ENCODE measurements around the gene ADAMTS15. TPM values are rescaled to one million over a fixed set of nuclear protein-coding genes. Genes with fewer than 3 reads are reported as not detected.

Gene ADAMTS15
- total and polyA plus RNA-seq, 2 donors (not counting 1 experiment from before 2014, with no cell fraction given), result not detected

DNA sequence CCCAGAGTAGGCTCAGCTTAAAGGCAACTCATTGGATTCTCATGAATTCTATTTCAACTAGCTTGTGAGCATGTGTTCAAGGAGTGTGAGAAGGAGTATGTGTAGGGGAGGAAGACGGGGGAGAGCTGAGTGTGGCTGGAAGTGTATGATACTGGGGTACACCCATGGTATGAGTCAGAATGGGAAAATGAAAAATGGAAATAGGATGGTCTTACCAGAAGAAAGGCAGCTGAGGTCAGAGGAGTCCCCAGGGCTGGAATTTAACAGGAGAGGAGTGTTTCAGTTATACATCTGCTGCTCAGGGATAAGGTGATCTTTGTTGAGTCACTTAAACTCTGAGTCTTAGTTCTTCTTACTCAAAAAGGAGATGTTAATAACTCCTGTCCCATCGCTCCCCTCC is 6.7 kb upstream of the ADAMTS15 start:
- ChIA-PET POLR2A (no interaction called here), CTCF (interaction anchor here (0.6 to 2.4 kb wide), 6 partner anchors 9 to 453 kb away, joined by 3 to 16 read pairs (median 6); no protein-coding TSS in a partner anchor)
- 100% methylated on average over 1 of the region's 2 CpGs for WGBS (ENCODE audit: insufficient coverage)
- Histone ChIP-seq H3K4me3 (ENCODE audit: control extremely low read depth in 1 of 5, extremely low read depth in 1 of 5, insufficient read depth in 1 of 5, low read depth in 2 of 5, low read length in 4 of 5) (no peak overlapping the region), H3K36me3 (replicated peaks in 1 of 2; ENCODE audit: control extremely low read depth in 1 of 2, control insufficient read depth in 1 of 2, extremely low read depth in 1 of 2, insufficient read depth in 2 of 2, low read length in 1 of 2) (no peaks in the 10 kb centered on the region), H3K4me2 (replicated peaks; ENCODE audit: low read depth, low read length, poor library complexity, severe bottlenecking) (no peak overlapping the region), H3K9ac (ENCODE audit: low read length) (no peak overlapping the region), H3K4me1 (ENCODE audit: control insufficient read depth in 2 of 2, insufficient read depth in 2 of 2, low read length in 2 of 2) (peaks cover 4% of the 10 kb centered on the region in 2 donors), H3K9me3 (ENCODE audit: control extremely low read depth in 1 of 3, control insufficient read depth in 2 of 3, insufficient read depth in 1 of 3, low read length in 2 of 3) (no peaks in the 10 kb centered on the region), H2AFZ (ENCODE audit: insufficient read depth, low read depth, low read length, poor library complexity, severe bottlenecking) (no peak overlapping the region), H4K20me1 (ENCODE audit: control insufficient read depth, insufficient read depth, low read length, poor library complexity, severe bottlenecking) (no peaks in the 10 kb centered on the region), H3K79me2 (ENCODE audit: control insufficient read depth, insufficient read depth, low read length) (no peaks in the 10 kb centered on the region), H3K27me3 (replicated peaks in 1 of 4; ENCODE audit: control extremely low read depth in 1 of 4, control insufficient read depth in 3 of 4, insufficient read depth in 4 of 4, low read length in 3 of 4) (peaks cover 0 to 10% (median 0%) of the 10 kb centered on the region in 4 experiments), H3K27ac (ENCODE audit: low read length in 2 of 2) (no peak overlapping the region)
- no peak for DNase-seq
- Mint-ChIP-seq H3K27ac (no peak overlapping the region), H3K4me3 (no peak overlapping the region), H3K9me3 (ENCODE audit: insufficient read depth) (no peaks in the 10 kb centered on the region), H3K4me1 (peaks cover 2% of the 10 kb centered on the region), H3K27me3 (peaks cover 61% of the 10 kb centered on the region)
- intact Hi-C loops (cut with micrococcal nuclease), result no loop called here
- no peak for TF ChIP-seq EZH2 (IDR thresholded peaks at IDR 0.05; ENCODE audit: borderline replicate concordance, insufficient read depth, low read depth, low read length, poor library complexity, severe bottlenecking)
- TF ChIP-seq, protein P1, sequence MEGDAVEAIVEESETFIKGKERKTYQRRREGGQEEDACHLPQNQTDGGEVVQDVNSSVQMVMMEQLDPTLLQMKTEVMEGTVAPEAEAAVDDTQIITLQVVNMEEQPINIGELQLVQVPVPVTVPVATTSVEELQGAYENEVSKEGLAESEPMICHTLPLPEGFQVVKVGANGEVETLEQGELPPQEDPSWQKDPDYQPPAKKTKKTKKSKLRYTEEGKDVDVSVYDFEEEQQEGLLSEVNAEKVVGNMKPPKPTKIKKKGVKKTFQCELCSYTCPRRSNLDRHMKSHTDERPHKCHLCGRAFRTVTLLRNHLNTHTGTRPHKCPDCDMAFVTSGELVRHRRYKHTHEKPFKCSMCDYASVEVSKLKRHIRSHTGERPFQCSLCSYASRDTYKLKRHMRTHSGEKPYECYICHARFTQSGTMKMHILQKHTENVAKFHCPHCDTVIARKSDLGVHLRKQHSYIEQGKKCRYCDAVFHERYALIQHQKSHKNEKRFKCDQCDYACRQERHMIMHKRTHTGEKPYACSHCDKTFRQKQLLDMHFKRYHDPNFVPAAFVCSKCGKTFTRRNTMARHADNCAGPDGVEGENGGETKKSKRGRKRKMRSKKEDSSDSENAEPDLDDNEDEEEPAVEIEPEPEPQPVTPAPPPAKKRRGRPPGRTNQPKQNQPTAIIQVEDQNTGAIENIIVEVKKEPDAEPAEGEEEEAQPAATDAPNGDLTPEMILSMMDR (IDR thresholded peaks at IDR 0.05), result no peak
- no peak for ATAC-seq (ENCODE audit: low read depth)

DNA sequence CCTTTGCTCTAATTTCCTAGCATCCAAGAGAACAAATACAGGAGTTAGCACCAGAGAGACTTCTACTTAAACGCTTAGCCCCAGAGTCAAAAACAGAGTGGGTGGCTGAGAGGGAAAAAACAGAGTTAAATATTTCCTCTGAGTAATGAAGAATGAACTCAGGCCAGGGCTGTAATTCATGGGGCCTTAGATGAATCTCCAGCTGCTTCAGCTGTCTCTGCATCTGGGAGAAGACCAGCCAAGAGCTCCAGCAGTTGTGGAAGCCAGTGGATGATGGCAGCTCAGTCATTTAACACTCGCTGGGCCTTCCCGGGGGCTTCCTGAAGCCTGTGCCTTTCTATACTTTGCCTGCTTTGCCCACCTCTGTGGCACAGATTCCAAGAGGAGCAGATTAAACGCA is 5.7 kb upstream of the ADAMTS15 start:
- no peak overlapping the region for H3K9ac ChIP-seq (ENCODE audit: low read length)
- 100% methylated on average over 3 of the region's 4 CpGs for WGBS (ENCODE audit: insufficient coverage)
- ChIA-PET CTCF (interaction anchor here (0.8 to 2.4 kb wide), 5 partner anchors 10 to 452 kb away, joined by 3 to 16 read pairs (median 6); no protein-coding TSS in a partner anchor), POLR2A (no interaction called here)
- intact Hi-C loops (cut with micrococcal nuclease), result no loop called here
- H3K9me3 ChIP-seq (ENCODE audit: control extremely low read depth in 1 of 3, control insufficient read depth in 2 of 3, insufficient read depth in 1 of 3, low read length in 2 of 3), result no peaks in the 10 kb centered on the region
- TF ChIP-seq EZH2 (IDR thresholded peaks at IDR 0.05; ENCODE audit: borderline replicate concordance, insufficient read depth, low read depth, low read length, poor library complexity, severe bottlenecking), result no peak
- TF ChIP-seq, protein P1 (IDR thresholded peaks at IDR 0.05), result no peak
- H3K4me2 ChIP-seq (replicated peaks; ENCODE audit: low read depth, low read length, poor library complexity, severe bottlenecking), result no peak overlapping the region
- H3K4me3 ChIP-seq (ENCODE audit: control extremely low read depth in 1 of 5, extremely low read depth in 1 of 5, insufficient read depth in 1 of 5, low read depth in 2 of 5, low read length in 4 of 5), result no peak overlapping the region
- ATAC-seq (ENCODE audit: low read depth) (no peak), DNase-seq (no peak)
- peaks cover 2% of the 10 kb centered on the region for H3K4me1 Mint-ChIP-seq
- H3K27me3 Mint-ChIP-seq, result peaks cover 59% of the 10 kb centered on the region
- no peak overlapping the region for H3K4me3 Mint-ChIP-seq
- H2AFZ ChIP-seq (ENCODE audit: insufficient read depth, low read depth, low read length, poor library complexity, severe bottlenecking), result no peak overlapping the region
- H3K79me2 ChIP-seq (ENCODE audit: control insufficient read depth, insufficient read depth, low read length), result no peaks in the 10 kb centered on the region
- no peaks in the 10 kb centered on the region for H4K20me1 ChIP-seq (ENCODE audit: control insufficient read depth, insufficient read depth, low read length, poor library complexity, severe bottlenecking)
- H3K27ac Mint-ChIP-seq, result no peak overlapping the region
- no peaks in the 10 kb centered on the region for H3K36me3 ChIP-seq (replicated peaks in 1 of 2; ENCODE audit: control extremely low read depth in 1 of 2, control insufficient read depth in 1 of 2, extremely low read depth in 1 of 2, insufficient read depth in 2 of 2, low read length in 1 of 2)
- H3K27me3 ChIP-seq (replicated peaks in 1 of 4; ENCODE audit: control extremely low read depth in 1 of 4, control insufficient read depth in 3 of 4, insufficient read depth in 4 of 4, low read length in 3 of 4), result peaks cover 0 to 14% (median 0%) of the 10 kb centered on the region in 4 experiments
- no peak overlapping the region for H3K27ac ChIP-seq (ENCODE audit: low read length in 2 of 2)
- H3K4me1 ChIP-seq (ENCODE audit: control insufficient read depth in 2 of 2, insufficient read depth in 2 of 2, low read length in 2 of 2), result peaks cover 4% of the 10 kb centered on the region in 2 donors
- H3K9me3 Mint-ChIP-seq (ENCODE audit: insufficient read depth), result no peaks in the 10 kb centered on the region

Data from B cell (primary cell).